ENCODE results near the gene RDH16. TPM values are rescaled to one million over a fixed set of nuclear protein-coding genes. Genes with fewer than 3 reads are reported as not detected.
"Not testable (repeated sequence)": the region's sequence is repeated elsewhere in the genome, so short reads cannot be mapped to it uniquely, and the experiment has no call there.

Gene RDH16
- total and polyA plus RNA-seq, 2 experiments from 2014 or later = 0.52 to 0.66 TPM

DNA sequence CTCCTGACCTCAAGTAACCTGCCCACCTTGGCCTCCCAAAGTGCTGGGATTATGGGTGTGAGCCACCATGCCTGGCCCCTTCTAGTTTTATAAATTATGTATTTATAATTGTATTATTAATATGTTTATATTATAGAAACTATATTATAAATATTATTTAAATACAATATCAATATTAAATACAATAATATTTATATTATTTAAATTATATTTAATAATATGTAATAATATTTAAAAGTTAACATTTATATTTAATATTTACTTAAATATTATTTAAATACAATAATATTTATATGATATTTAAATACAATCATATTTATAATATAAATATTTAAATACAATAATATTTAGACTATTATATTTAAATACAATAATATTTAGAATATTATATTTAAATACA, 43.2 kb downstream of the RDH16 start (continued):
- no peak for TF ChIP-seq REST (IDR thresholded peaks at IDR 0.05; ENCODE audit: unreplicated experiment)
- no peak for TF ChIP-seq EZH2phosphoT487 (IDR thresholded peaks at IDR 0.05; ENCODE audit: unreplicated experiment)
- TF ChIP-seq ZNF114 (CRISPR knock-in tag; IDR thresholded peaks at IDR 0.05) = no peak
- no peak for TF ChIP-seq ZNF331 (CRISPR knock-in tag; IDR thresholded peaks at IDR 0.05; ENCODE audit: low read depth)
- no peak for TF ChIP-seq STAT1 (IDR thresholded peaks at IDR 0.05; ENCODE audit: unreplicated experiment)
- TF ChIP-seq EZH2 (IDR thresholded peaks at IDR 0.05; ENCODE audit: low read depth, unreplicated experiment) = no peak
- TF ChIP-seq JUNB (IDR thresholded peaks at IDR 0.05; ENCODE audit: unreplicated experiment) = no peak

- H2AFZ ChIP-seq; H4K20me1 ChIP-seq (replicated peaks; ENCODE audit: insufficient read depth); H3K4me3 ChIP-seq; H3K4me3 Mint-ChIP-seq; H3K79me2 ChIP-seq (replicated peaks; ENCODE audit: insufficient read depth); H3K4me2 ChIP-seq; H3K27ac ChIP-seq (ENCODE audit: low read depth); H3F3A ChIP-seq (replicated peaks; ENCODE audit: low read depth); H3K27me3 ChIP-seq (ENCODE audit: insufficient read depth); H3K4me1 Mint-ChIP-seq; H3K9me2 ChIP-seq (ENCODE audit: insufficient read depth); DNase-seq (ENCODE audit: low spot score); H3K4me1 ChIP-seq (ENCODE audit: insufficient read depth); H3K27me3 Mint-ChIP-seq (ENCODE audit: insufficient read depth, low read depth, poor library complexity); ATAC-seq; H3K36me3 ChIP-seq (ENCODE audit: insufficient read depth); H3K27ac Mint-ChIP-seq: not testable (repeated sequence)
- Mint-ChIP-seq H3K9me3 (peaks cover 60% of the 10 kb centered on the region), H3K36me3 (ENCODE audit: low read depth) (peaks cover 15% of the 10 kb centered on the region; the same call in 2 of the 3 replicates)
Measured at GRCh38 chr12:56909403-56909802, 48.0 kb downstream of the RDH16 start.

- Histone ChIP-seq H3K36me3 (ENCODE audit: insufficient read depth) (no peaks in the 10 kb centered on the region; the same call in 1 of the 2 replicates), H3K4me2 (no peak overlapping the region), H3K79me2 (replicated peaks; ENCODE audit: insufficient read depth) (no peaks in the 10 kb centered on the region), H3K9me2 (ENCODE audit: insufficient read depth) (peaks cover 3% of the 10 kb centered on the region; the same call in 1 of the 2 replicates), H3K27ac (ENCODE audit: low read depth) (no peak overlapping the region), H3K4me1 (ENCODE audit: insufficient read depth) (no peaks in the 10 kb centered on the region), H3K27me3 (ENCODE audit: insufficient read depth) (no peaks in the 10 kb centered on the region), H3K4me3 (no peak overlapping the region), H3F3A (replicated peaks; ENCODE audit: low read depth) (no peaks in the 10 kb centered on the region), H2AFZ (no peak overlapping the region), H4K20me1 (replicated peaks; ENCODE audit: insufficient read depth) (no peaks in the 10 kb centered on the region)
- Mint-ChIP-seq H3K4me1 (no peaks in the 10 kb centered on the region), H3K27ac (no peak overlapping the region), H3K4me3 (no peak overlapping the region), H3K27me3 (ENCODE audit: insufficient read depth, low read depth, poor library complexity) (peaks cover 5% of the 10 kb centered on the region), H3K9me3 (peaks cover 71% of the 10 kb centered on the region), H3K36me3 (ENCODE audit: low read depth) (peaks cover 15% of the 10 kb centered on the region; the same call in 2 of the 3 replicates)
- no peak for DNase-seq (ENCODE audit: low spot score)
- no peak for ATAC-seq
- TF ChIP-seq EZH2phosphoT487 (IDR thresholded peaks at IDR 0.05; ENCODE audit: unreplicated experiment) (no peak), JUNB (IDR thresholded peaks at IDR 0.05; ENCODE audit: unreplicated experiment) (no peak), REST (IDR thresholded peaks at IDR 0.05; ENCODE audit: unreplicated experiment) (no peak), ETS1 (IDR thresholded peaks at IDR 0.05) (no peak), ZNF331 (CRISPR knock-in tag; IDR thresholded peaks at IDR 0.05; ENCODE audit: low read depth) (no peak), POLR2AphosphoS5 (IDR thresholded peaks at IDR 0.05; ENCODE audit: low read depth) (no peak)
Measured at GRCh38 chr12:56908136-56908535, 49.3 kb downstream of the RDH16 start.

Data from GM23338 (cell line).